SK-N-SH (cell line): ENCODE data around the gene BBS5. TPM values are rescaled to one million over a fixed set of nuclear protein-coding genes. Genes with fewer than 3 reads are reported as not detected.

Source experiments
- CTCF ChIA-PET: fragments of 300-600, 350-600 bp; formaldehyde crosslinking; extraction: SDS; loops from one replicate; lab custom pipeline; 2021; lab: Yijun Ruan, JAX
- POLR2A ChIA-PET: fragments of 350-600 bp; sonication (Branson Sonifier 250); formaldehyde crosslinking; extraction: SDS; loops from one replicate; lab custom pipeline; 2020; ENCODE audit warnings: antibody characterized with exemption, inconsistent platforms; lab: Yijun Ruan, JAX
- DNase-seq: peaks from one replicate; pipeline ENCODE4 v3.0.0; 2012
- H2AFZ ChIP-seq: fragments of 200-600 bp; sonication (generic); 2 replicates; pipeline ENCODE4 v1.8.1; 2016; ENCODE audit warnings: antibody characterized with exemption, mild to moderate bottlenecking, low read depth
- H3F3A ChIP-seq: fragments of 200-600 bp; sonication (generic); replicated peaks from 2 replicates; pipeline ENCODE3; 2016; ENCODE audit warnings: antibody characterized with exemption, mild to moderate bottlenecking; ENCODE audit not compliant: insufficient read depth
- H3K27ac ChIP-seq, 2 experiments: fragments of 200-500 bp in 1 of 2; fragments of 200-600 bp in 1 of 2; sonication (Bioruptor generic) in 1 of 2; sonication (generic), shearing (Covaris generic) in 1 of 2; 2 replicates each; pipeline versions ENCODE4 v1.5.1 to v1.6.1; 2014 to 2016; ENCODE audit warnings: low read depth in 2 of 2, inconsistent platforms in 1 of 2, low read length in 1 of 2, mild to moderate bottlenecking in 1 of 2, mixed read lengths in 1 of 2
- H3K27me3 ChIP-seq: fragments of 200-600 bp; sonication (generic), shearing (Covaris generic); 2 replicates; pipeline ENCODE4 v1.6.1; 2016; ENCODE audit warnings: mixed run types; ENCODE audit not compliant: insufficient read depth
- H3K36me3 ChIP-seq, 2 experiments: fragments of 200-500 bp in 1 of 2; fragments of 200-600 bp in 1 of 2; sonication (Bioruptor generic) in 1 of 2; sonication (generic) in 1 of 2; replicated peaks in 1 of 2; 2 replicates each; pipeline versions ENCODE3 to v1.5.1; 2014 to 2016; ENCODE audit warnings: low read length in 1 of 2, mild to moderate bottlenecking in 1 of 2; ENCODE audit not compliant: insufficient read depth in 2 of 2, control insufficient read depth in 1 of 2
- H3K4me1 ChIP-seq, 2 experiments: fragments of 200-500 bp in 1 of 2; fragments of 200-600 bp in 1 of 2; sonication (Bioruptor generic) in 1 of 2; sonication (generic), shearing (Covaris generic) in 1 of 2; 2 replicates each; pipeline versions ENCODE4 v1.5.1 to v1.6.1; 2014 to 2016; ENCODE audit warnings: low read depth in 1 of 2, low read length in 1 of 2, mixed run types in 1 of 2; ENCODE audit not compliant: insufficient read depth in 2 of 2, control insufficient read depth in 1 of 2
- H3K4me2 ChIP-seq: fragments of 200-600 bp; sonication (generic), shearing (Covaris generic); 2 replicates; pipeline ENCODE4 v1.6.1; 2017; ENCODE audit warnings: mixed run types
- H3K4me3 ChIP-seq, 2 experiments: fragments of 200-500 bp in 1 of 2; fragments of 200-600 bp in 1 of 2; sonication (Bioruptor generic) in 1 of 2; sonication (generic), shearing (Covaris generic) in 1 of 2; 2 replicates each; pipeline versions ENCODE4 v1.5.1 to v1.8.1; 2014 to 2016; ENCODE audit warnings: low read depth in 2 of 2, inconsistent platforms in 1 of 2, low read length in 1 of 2, mild to moderate bottlenecking in 1 of 2, mixed read lengths in 1 of 2, moderate library complexity in 1 of 2
- H3K79me2 ChIP-seq: fragments of 200-600 bp; sonication (generic); 2 replicates; pipeline ENCODE4 v1.8.1; 2017; ENCODE audit warnings: mild to moderate bottlenecking; ENCODE audit not compliant: insufficient read depth
- H3K9ac ChIP-seq: fragments of 200-600 bp; sonication (generic); 2 replicates; pipeline ENCODE4 v1.6.1; 2017; ENCODE audit warnings: mixed run types
- H3K9me2 ChIP-seq: fragments of 200-600 bp; sonication (generic); 2 replicates; pipeline ENCODE4 v1.6.1; 2017; ENCODE audit warnings: mixed run types
- H3K9me3 ChIP-seq: fragments of 200-600 bp; sonication (generic); 2 replicates; pipeline ENCODE4 v1.6.1; 2017; ENCODE audit warnings: mixed run types, mild to moderate bottlenecking, moderate library complexity
- H4K20me1 ChIP-seq: fragments of 200-600 bp; sonication (generic); 2 replicates; pipeline ENCODE4 v1.6.1; 2017; ENCODE audit warnings: mild to moderate bottlenecking, mixed run types; ENCODE audit not compliant: insufficient read depth
- CTCF ChIP-seq: fragments of 200-600 bp; sonication (generic); IDR thresholded peaks from 2 replicates; pipeline ENCODE4 v1.6.1; 2017; ENCODE audit warnings: antibody characterized with exemption, mild to moderate bottlenecking, moderate library complexity
- EP300 ChIP-seq, 2 experiments: IDR thresholded peaks; 2 replicates each; pipeline versions ENCODE4 v1.4.0 to v1.6.1; 2012; ENCODE audit warnings: borderline replicate concordance in 1 of 2, low read depth in 1 of 2, low read length in 1 of 2
- FOSL2 ChIP-seq: IDR thresholded peaks from 2 replicates; pipeline ENCODE4 v1.4.0; 2012; ENCODE audit warnings: low read depth, mild to moderate bottlenecking, moderate library complexity, borderline replicate concordance
- FOXM1 ChIP-seq: IDR thresholded peaks from 2 replicates; pipeline ENCODE4 v1.4.0; 2012; ENCODE audit warnings: low read depth, mild to moderate bottlenecking
- GABPA ChIP-seq: IDR thresholded peaks from 2 replicates; pipeline ENCODE4 v1.4.0; 2012; ENCODE audit warnings: low read depth, mild to moderate bottlenecking
- MAX ChIP-seq: IDR thresholded peaks from 2 replicates; pipeline ENCODE4 v1.4.0; 2012; ENCODE audit warnings: low read depth
- NRF1 ChIP-seq: IDR thresholded peaks from 2 replicates; pipeline ENCODE4 v1.6.1; 2012; ENCODE audit warnings: low read depth, mild to moderate bottlenecking, low read length
- PBX3 ChIP-seq: IDR thresholded peaks from 2 replicates; pipeline ENCODE4; 2012
- POLR2AphosphoS5 ChIP-seq: IDR thresholded peaks from 2 replicates; pipeline ENCODE4 v1.6.1; 2012; ENCODE audit warnings: low read depth, low read length
- RAD21 ChIP-seq: IDR thresholded peaks from 2 replicates; pipeline ENCODE4 v1.6.1; 2012; ENCODE audit warnings: mild to moderate bottlenecking, low read length
- RFX5 ChIP-seq: IDR thresholded peaks from 2 replicates; pipeline ENCODE4 v1.6.1; 2012; ENCODE audit warnings: mild to moderate bottlenecking, improper control_type of control experiment, low read length
- RXRA ChIP-seq: IDR thresholded peaks from 2 replicates; pipeline ENCODE4 v1.4.0; 2012; ENCODE audit warnings: low read depth, mild to moderate bottlenecking, borderline replicate concordance
- SMC3 ChIP-seq: IDR thresholded peaks from 2 replicates; pipeline ENCODE4 v1.6.1; 2012; ENCODE audit warnings: low read depth, low read length, improper control_type of control experiment
- TCF12 ChIP-seq: IDR thresholded peaks from 2 replicates; pipeline ENCODE4 v1.4.0; 2012
- TEAD4 ChIP-seq: IDR thresholded peaks from 2 replicates; pipeline ENCODE4 v1.4.0; 2012; ENCODE audit warnings: mild to moderate bottlenecking, borderline replicate concordance; ENCODE audit not compliant: insufficient read depth
- USF1 ChIP-seq: IDR thresholded peaks from 2 replicates; pipeline ENCODE4 v1.4.0; 2012; ENCODE audit warnings: low read depth, borderline replicate concordance
- USF2 ChIP-seq: fragments of 150-350 bp; IDR thresholded peaks from 2 replicates; pipeline ENCODE4 v1.6.1; 2017; ENCODE audit warnings: antibody characterized with exemption, low read length, low read depth, borderline replicate concordance
- ZBTB33 ChIP-seq: IDR thresholded peaks from 2 replicates; pipeline ENCODE4 v1.4.0; 2012; ENCODE audit warnings: low read depth, borderline replicate concordance
- WGBS: methylation state at CpG from one replicate; pipeline ENCODE4 v1.1.6; 2017; ENCODE audit warnings: low lambda C conversion rate; 5-methylcytosine and 5-hydroxymethylcytosine counted together
- polyA plus RNA-seq, 3 experiments: library from polyadenylated mRNA; depleted of rRNA; stranded (reverse); fragments of >200 nt; gene quantifications; 2 replicates each; pipeline ENCODE4 v1.2.3, GENCODE V29; 2012

The BBS5 gene
- polyA plus RNA-seq, 1 of the 3 experiments (the other 2 are of a cell fraction) = 3.8 TPM

- no peaks in the 10 kb centered on the region for H3K36me3 ChIP-seq
- WGBS = 73% methylated on average over 2 of the region's 2 CpGs
- H3F3A ChIP-seq = peaks cover 17% of the 10 kb centered on the region
- no peak overlapping the region for H3K27ac ChIP-seq
- H3K9me3 ChIP-seq = no peaks in the 10 kb centered on the region
- no peaks in the 10 kb centered on the region for H3K79me2 ChIP-seq
- H3K27me3 ChIP-seq = no peaks in the 10 kb centered on the region
- H4K20me1 ChIP-seq = no peaks in the 10 kb centered on the region
- no peak overlapping the region for H3K9ac ChIP-seq
- no peak overlapping the region for H2AFZ ChIP-seq
- no peak for DNase-seq
- 0 out of 4 replicates have a peak, but pooled peaks cover 0 to 9% of the 10 kb centered on the region in 2 experiments for H3K4me1 ChIP-seq
- POLR2A ChIA-PET = no interaction called here
- H3K9me2 ChIP-seq = no peaks in the 10 kb centered on the region
- CTCF ChIA-PET = no interaction called here
- H3K4me3 ChIP-seq = no peak overlapping the region
- no peak overlapping the region for H3K4me2 ChIP-seq
- no peak for TF ChIP-seq TEAD4
- no peak for TF ChIP-seq POLR2AphosphoS5
- no peak for TF ChIP-seq TCF12
- no peak for TF ChIP-seq FOSL2
- TF ChIP-seq RFX5 = no peak
- TF ChIP-seq EP300 (IDR thresholded peaks at IDR 0.05; ENCODE audit: borderline replicate concordance in 1 of 2, low read depth in 1 of 2, low read length in 1 of 2) = no peak
- TF ChIP-seq NRF1 = no peak
- no peak for TF ChIP-seq USF1
- no peak for TF ChIP-seq CTCF
- TF ChIP-seq GABPA = no peak
- TF ChIP-seq MAX = no peak
- no peak for TF ChIP-seq RAD21
- no peak for TF ChIP-seq FOXM1
- no peak for TF ChIP-seq PBX3
- TF ChIP-seq USF2 = no peak
- no peak for TF ChIP-seq ZBTB33
- TF ChIP-seq SMC3 = no peak
- no peak for TF ChIP-seq RXRA
Observed at GRCh38 chr2:169512525-169512924, 33.2 kb downstream of the BBS5 start.
